Spleen (tissue), 11 donors: ENCODE data around the gene HK3. TPM values are rescaled to one million over a fixed set of nuclear protein-coding genes. Genes with fewer than 3 reads are reported as not detected.

Experiments used
- DNase-seq: peaks from one replicate; pipeline ENCODE4 v3.0.0-alpha.2; 2020
- H3K27ac ChIP-seq, 8 donors: fragments of 200-600 bp; sonication (generic) in 7 of 8; 1 replicate in 4 of 8; 2 replicates in 4 of 8; pipeline versions ENCODE4 v1.5.0 to v1.8.0; 2016 to 2021; ENCODE audit warnings: inconsistent platforms in 4 of 8, mild to moderate bottlenecking in 4 of 8, moderate library complexity in 1 of 8
- H3K27me3 ChIP-seq, 7 donors: fragments of 200-600 bp; sonication (generic) in 6 of 7; replicated peaks in 1 of 7; 1 replicate in 4 of 7; 2 replicates in 3 of 7; pipeline versions ENCODE4 v1.5.0 to v1.8.0; 2016 to 2021; ENCODE audit warnings: inconsistent platforms in 3 of 7, mild to moderate bottlenecking in 1 of 7
- H3K36me3 ChIP-seq, 6 donors: fragments of 200-600 bp; sonication (generic) in 5 of 6; 1 replicate in 4 of 6; 2 replicates in 2 of 6; pipeline versions ENCODE4 v1.5.0 to v1.8.0; 2016 to 2021; ENCODE audit warnings: inconsistent platforms in 2 of 6
- H3K4me1 ChIP-seq, 6 donors: fragments of 200-600 bp; sonication (generic) in 5 of 6; 1 replicate in 3 of 6; 2 replicates in 3 of 6; pipeline versions ENCODE4 v1.5.0 to v1.8.0; 2016 to 2021; ENCODE audit warnings: inconsistent platforms in 3 of 6
- H3K4me3 ChIP-seq, 8 donors: fragments of 200-600 bp; sonication (generic) in 7 of 8; 1 replicate in 4 of 8; 2 replicates in 4 of 8; pipeline versions ENCODE4 v1.5.0 to v1.8.0; 2016 to 2021; ENCODE audit warnings: inconsistent platforms in 4 of 8, mild to moderate bottlenecking in 4 of 8, moderate library complexity in 2 of 8
- H3K9me3 ChIP-seq, 8 donors: fragments of 200-600 bp; sonication (generic) in 7 of 8; 1 replicate in 4 of 8; 2 replicates in 4 of 8; pipeline versions ENCODE4 v1.5.0 to v1.8.0; 2016 to 2021; ENCODE audit warnings: inconsistent platforms in 4 of 8
- CTCF ChIP-seq, 11 experiments: fragments of 200-600 bp in 7 of 11; fragments of 450-650 bp in 4 of 11; sonication (generic) in 4 of 11; IDR thresholded peaks in 8 of 11; conservative IDR thresholded peaks in 3 of 11; 1 replicate in 7 of 11; 2 replicates in 4 of 11; pipeline versions ENCODE4 v1.4.0 to v1.8.0; 2016 to 2021; ENCODE audit warnings: antibody characterized with exemption in 11 of 11, inconsistent platforms in 4 of 11, mild to moderate bottlenecking in 1 of 11
- POLR2A ChIP-seq, 3 donors: fragments of 450-650 bp; IDR thresholded peaks; one replicate each; pipeline ENCODE4 v1.5.1; 2017; ENCODE audit warnings: antibody characterized with exemption in 3 of 3, mild to moderate bottlenecking in 1 of 3
- POLR2AphosphoS5 ChIP-seq, 3 donors: sonication (generic); formaldehyde crosslinking; IDR thresholded peaks; one replicate each; pipeline ENCODE4 v1.5.1; 2017; ENCODE audit warnings: antibody characterized with exemption in 3 of 3
- WGBS, 5 donors: extraction: QIAGEN DNeasy Blood & Tissue Kit in 3 of 5; methylation state at CpG; one replicate each; pipeline versions ENCODE4 v1.1.5 to v1.1.7; 2013 to 2018; 5-methylcytosine and 5-hydroxymethylcytosine counted together
- intact Hi-C: fragments of 100-400 bp; cut with DNase I; formaldehyde crosslinking; loops from one replicate; pipeline ENCODE4 v1.15.0; 2023; ENCODE audit warnings: low total_unique reads
- polyA plus RNA-seq, 3 donors: library from polyadenylated mRNA; stranded (reverse); fragments of 200-250 nt; gene quantifications; one replicate each; pipeline ENCODE4 v1.2.1, GENCODE V29; 2013
- total RNA-seq, 7 donors: library from RNA; depleted of rRNA in 3 of 7; stranded (reverse); fragments of >200 nt in 3 of 7; fragmentation: NEBNext Ultra II Directional in 4 of 7; extraction: Animal tissue kit (Norgen Biotek cat#: 25700) in 4 of 7; gene quantifications; one replicate each; pipeline versions ENCODE4 v1.1.0 to v1.2.1, GENCODE V29; 2016 to 2021
- donor health status: healthy with polysubstance abuse.
- donor health status: DM: no; HTN: no; CAD: no; lungs with moderate emphysema.
- donor health status: DM: no; HTN: no; CAD: no.
- donor health status: Bipolar disorder and iron deficiency.
- donor health status: healthy.
- donor health status: DM: no; HTN: no; CAD: no.
- donor health status: DM: yes; HTN: yes; CAD: no.

HK3 gene
- total and polyA plus RNA-seq, 10 donors, result 38.8 to 369 (median 168) TPM

DNA sequence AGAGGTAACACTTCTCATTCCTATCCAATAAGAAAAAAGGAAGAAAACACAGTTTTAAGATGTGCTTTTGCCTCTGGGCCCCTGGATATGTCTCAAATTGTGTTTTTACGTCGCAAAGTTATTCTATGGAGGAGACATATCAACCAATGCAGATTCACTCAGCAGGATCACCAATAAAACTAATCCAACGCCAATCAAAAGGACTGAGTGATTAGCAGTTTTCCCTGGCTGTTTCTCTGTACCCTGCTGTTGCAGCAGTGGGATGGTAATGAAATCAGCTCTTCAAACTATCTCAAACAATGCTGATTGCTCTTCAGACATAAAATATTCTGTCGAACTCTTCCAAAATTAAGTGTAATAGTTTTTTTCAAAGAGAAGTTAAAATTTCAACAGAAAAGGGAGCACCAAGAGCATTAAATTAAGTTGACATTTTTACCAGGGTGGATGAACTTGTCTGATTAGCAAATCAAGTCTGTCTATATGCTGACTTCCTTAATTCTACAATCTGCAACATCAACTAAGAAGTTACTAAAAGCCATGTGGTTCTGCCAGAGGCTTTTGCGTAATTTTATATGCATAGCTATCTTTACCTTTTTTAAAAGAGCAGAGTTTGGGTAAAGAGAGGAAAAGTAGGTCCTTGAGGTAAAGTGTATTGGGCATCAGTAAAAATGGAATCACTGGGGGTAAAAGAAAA, 9.7 kb upstream of the HK3 start:
- Histone ChIP-seq H3K36me3 (peaks cover 6 to 96% (median 65%) of the 10 kb centered on the region in 6 donors), H3K27ac (peak overlapping the region in 4 of 8 donors; percentile 13 to 45 (median 30)), H3K4me3 (no peak overlapping the region), H3K4me1 (peaks cover 0 to 22% (median 4%) of the 10 kb centered on the region in 6 donors), H3K27me3 (no peaks in the 10 kb centered on the region), H3K9me3 (no peaks in the 10 kb centered on the region)
- DNase-seq, result no peak
- whole genome bisulfite sequencing, 5 donors, result 84 to 95% (median 90%) methylated on average over 5 of the region's 5 CpGs
- TF ChIP-seq POLR2AphosphoS5 (IDR thresholded peaks at IDR 0.05) (no peak), CTCF (IDR thresholded peaks at IDR 0.05 in 8 of 11, conservative IDR thresholded peaks at IDR 0.05 in 3 of 11) (no peak)
- intact Hi-C loops, result no loop called here

DNA sequence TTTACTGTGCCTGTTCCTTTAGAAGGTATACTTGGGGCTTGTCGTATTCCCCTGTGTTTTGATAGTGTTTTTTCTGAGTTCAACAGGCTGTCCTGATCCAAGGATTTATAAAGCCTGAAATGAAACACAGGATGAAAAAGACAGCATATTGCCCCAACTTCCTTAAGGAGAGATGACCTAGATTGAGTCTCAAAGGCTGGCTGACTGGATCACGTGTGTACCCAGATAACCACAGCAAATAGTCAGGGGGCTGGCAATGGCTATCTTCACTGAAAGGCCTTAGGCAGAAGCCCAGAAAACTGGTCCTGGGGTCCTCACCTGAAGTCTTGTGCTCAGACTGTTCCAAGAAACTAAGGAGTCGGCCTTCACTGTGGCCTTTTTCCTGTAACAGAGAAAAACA, 7.7 kb upstream of the HK3 start:
- DNase-seq, result no peak
- Histone ChIP-seq H3K4me1 (peaks cover 0 to 42% (median 11%) of the 10 kb centered on the region in 6 donors), H3K9me3 (no peaks in the 10 kb centered on the region), H3K36me3 (peaks cover 6 to 100% (median 79%) of the 10 kb centered on the region in 6 donors), H3K27ac (no peak overlapping the region), H3K4me3 (no peak overlapping the region), H3K27me3 (no peaks in the 10 kb centered on the region)
- TF ChIP-seq CTCF (IDR thresholded peaks at IDR 0.05 in 8 of 11, conservative IDR thresholded peaks at IDR 0.05 in 3 of 11), result no peak
- TF ChIP-seq POLR2AphosphoS5 (IDR thresholded peaks at IDR 0.05), result no peak
- no peak for TF ChIP-seq POLR2A (IDR thresholded peaks at IDR 0.05)
- intact Hi-C loops, result no loop called here
- 87 to 94% (median 91%) methylated on average over 3 of the region's 3 CpGs for WGBS, 5 donors

DNA sequence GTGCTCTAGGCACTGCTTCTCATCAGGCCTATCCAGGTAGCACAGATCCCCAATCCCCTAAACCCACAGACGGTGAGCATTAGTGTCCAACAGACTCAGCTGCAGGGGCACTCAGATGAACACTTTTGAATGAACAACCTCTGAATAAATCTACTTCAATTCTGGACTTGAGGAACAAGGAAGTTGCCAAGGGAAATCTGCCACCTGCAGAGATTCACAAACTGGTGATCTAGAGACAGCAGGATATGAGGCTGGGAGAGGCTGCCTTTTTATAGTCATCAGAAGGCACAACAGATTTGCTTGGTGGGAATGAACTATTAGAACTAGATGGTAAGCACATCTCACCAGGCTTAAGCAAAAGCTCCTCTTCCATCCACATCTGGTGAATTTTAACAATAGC, 7.0 kb upstream of the HK3 start:
- intact Hi-C loops, result no loop called here
- Histone ChIP-seq H3K9me3 (no peaks in the 10 kb centered on the region), H3K27ac (no peak overlapping the region), H3K4me3 (no peak overlapping the region), H3K4me1 (peaks cover 0 to 48% (median 11%) of the 10 kb centered on the region in 6 donors), H3K27me3 (no peaks in the 10 kb centered on the region), H3K36me3 (peaks cover 6 to 95% (median 79%) of the 10 kb centered on the region in 6 donors)
- TF ChIP-seq POLR2A (IDR thresholded peaks at IDR 0.05) (no peak), CTCF (IDR thresholded peaks at IDR 0.05 in 8 of 11, conservative IDR thresholded peaks at IDR 0.05 in 3 of 11) (no peak)
- DNase-seq, result no peak
- WGBS, 5 donors, result 89 to 100% (median 97%) methylated on average over 1 of the region's 1 CpG

DNA sequence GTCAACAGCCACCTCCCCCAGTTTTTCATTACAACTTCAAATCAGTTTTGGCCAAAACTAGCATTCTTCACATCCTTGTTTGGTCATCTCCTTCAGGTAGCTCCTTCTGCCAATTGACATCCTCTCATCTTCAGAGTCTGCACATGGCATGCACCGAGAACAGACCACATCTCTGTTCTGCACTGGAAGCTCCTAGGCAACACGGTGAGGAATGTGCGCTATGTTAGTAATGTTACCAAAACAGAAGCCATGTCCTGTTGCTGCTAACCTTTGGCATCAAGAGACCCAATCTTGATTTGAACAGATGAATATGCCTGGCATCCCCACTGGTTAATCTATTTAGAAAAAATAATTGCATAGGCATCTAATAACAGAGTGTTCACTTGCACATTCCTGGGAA, 5.1 kb upstream of the HK3 start:
- no peaks in the 10 kb centered on the region for H3K27me3 ChIP-seq
- WGBS, 5 donors, result 89 to 98% (median 96%) methylated on average over 3 of the region's 3 CpGs
- DNase-seq, result no peak
- intact Hi-C loops, result no loop called here
- no peak overlapping the region for H3K27ac ChIP-seq
- no peaks in the 10 kb centered on the region for H3K9me3 ChIP-seq
- H3K4me3 ChIP-seq, result no peak overlapping the region
- H3K4me1 ChIP-seq, result peaks cover 2 to 54% (median 25%) of the 10 kb centered on the region in 6 donors
- TF ChIP-seq CTCF (IDR thresholded peaks at IDR 0.05 in 8 of 11, conservative IDR thresholded peaks at IDR 0.05 in 3 of 11), result no peak
- no peak for TF ChIP-seq POLR2A (IDR thresholded peaks at IDR 0.05)
- no peak for TF ChIP-seq POLR2AphosphoS5 (IDR thresholded peaks at IDR 0.05)
- H3K36me3 ChIP-seq, result peaks cover 6 to 76% (median 69%) of the 10 kb centered on the region in 6 donors
